Stimulated activated CD8-positive, alpha-beta memory T cell treated with anti-CD3 and anti-CD28 coated beads, Interleukin-4, amount 100 ng/mL, for 48 hours (primary cell): ENCODE results near the gene CHMP2A.
A peak's percentile ranks its signal among the peaks of the same experiment; 100 is the strongest.

Experiments used
- DNase-seq: peaks from one replicate; pipeline ENCODE4 v3.0.0-alpha.2; 2020

Gene CHMP2A

DNA sequence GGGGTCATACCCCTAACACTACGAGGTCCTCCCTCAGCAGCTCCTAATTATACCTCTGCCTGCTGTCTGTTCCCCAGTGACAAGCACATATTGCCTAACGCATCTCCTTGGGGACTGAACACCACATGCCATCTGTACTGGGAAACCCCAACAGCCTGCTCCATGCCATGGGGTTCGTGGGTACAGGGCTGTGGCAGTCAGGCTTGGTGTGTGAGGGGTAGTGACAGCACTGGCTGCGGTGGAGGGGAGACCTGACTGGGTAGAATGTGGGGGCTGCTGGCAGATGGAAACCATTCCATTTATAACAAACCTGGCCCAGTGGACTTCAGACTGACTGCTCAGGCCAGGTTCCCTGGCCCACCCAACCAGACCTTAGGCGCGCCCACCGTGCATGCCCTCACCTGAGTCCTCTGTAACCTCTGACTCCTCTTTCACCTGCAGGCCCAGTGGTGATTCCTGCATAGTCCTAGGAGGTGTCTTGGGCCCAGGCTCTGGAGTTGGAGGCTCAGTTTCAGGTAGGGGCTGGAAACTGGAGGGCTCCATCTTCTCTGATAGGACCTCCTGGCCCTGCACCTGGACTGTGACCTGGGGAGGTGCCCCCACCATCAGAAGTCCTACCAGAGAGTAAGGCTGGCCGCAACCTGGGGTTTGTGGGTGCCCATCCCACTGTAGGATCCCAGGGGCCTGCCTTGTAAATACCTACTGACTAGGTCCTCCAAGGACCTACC is 15.2 kb upstream of the CHMP2A start:
- peak; percentile 16 for DNase-seq

DNA sequence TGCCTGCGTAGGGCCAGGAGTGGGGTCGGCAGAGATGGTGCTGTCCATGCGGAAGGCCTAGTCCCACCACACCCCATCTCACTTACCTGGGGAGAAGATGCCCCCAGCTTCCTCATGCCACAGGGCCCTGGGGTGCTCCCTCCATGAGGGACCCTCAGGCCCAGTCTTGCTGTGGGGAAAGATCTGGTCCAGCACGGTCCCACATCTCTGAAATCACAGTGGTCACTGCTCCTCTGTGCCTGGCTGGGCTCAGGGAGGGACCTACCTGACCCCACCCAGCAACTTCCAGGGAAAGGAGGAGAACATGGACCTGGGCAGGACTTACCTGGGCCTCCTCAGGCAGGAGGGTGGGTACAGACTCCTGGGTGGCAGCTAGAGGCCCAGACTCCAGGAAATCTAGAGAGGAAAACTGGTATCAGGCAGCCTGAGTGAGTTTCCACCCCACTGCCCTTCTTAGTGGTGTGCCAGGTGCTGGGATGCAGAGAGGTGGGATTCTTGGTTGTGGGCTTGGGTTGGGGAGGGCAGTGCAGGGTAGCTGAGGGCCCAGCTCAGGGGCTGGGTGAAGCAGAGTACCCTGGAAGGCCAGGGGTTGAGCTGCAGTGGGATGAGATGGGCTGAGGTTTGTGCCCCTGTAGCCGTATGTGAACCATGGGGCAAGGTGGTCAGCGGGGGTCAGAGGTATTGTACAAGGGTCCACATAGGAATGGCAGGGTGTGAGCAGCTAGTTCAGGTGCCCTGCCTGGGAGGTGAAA is 14.5 kb upstream of the CHMP2A start:
- peak; percentile 19 for DNase-seq

DNA sequence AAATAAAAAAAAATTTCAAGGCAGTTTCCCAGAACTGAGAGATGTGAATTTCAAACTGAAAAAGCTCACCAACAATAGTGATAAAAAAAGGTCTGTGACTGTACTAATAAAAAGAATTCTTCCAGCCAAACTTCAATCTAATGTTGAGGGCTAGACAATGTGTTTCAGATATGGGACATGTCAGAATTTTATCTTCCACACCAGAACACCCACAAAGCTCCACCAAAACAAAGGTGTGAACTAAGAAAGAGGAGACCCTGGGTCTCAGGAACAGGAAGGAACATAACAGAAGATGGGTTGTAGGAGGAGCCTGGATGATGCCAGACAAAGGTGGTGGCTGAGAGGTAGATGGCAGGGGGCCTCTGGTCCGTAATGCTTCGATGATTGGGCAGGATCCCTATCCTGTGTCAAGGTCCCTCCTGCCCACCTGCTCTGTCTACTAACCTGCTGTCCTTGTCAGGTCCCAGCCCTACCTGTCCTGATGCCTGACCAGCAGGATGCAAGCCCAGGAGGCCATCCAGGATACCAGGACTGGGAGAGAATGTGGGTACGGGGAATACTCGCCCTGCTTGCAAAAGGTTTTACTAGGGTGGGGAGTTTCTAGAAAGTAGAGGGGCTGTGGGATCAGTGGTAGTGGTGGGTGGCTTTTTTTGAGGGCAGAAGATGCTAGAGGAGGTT is 13.7 kb upstream of the CHMP2A start:
- DNase-seq: peak; percentile 13

DNA sequence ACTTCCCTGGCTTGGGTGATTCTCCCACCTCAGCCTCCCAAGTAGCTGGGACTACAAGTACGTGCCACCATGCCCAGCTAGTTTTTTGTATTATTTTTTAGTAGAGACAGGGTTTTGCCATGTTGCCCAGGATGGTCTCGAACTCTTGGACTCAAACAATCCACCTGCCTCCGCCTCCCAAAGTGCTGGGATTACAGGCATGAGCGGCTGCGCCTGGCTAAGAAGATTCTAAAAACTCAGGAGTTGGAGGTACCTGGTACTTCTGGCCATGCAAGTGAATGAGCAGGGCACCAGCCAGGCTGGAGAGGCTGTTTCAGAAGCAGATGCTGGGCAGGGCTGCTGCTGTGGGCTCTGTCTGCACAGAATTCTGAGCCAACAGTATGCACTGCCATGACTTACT is 12.1 kb upstream of the CHMP2A start:
- DNase-seq: peak; percentile 13

DNA sequence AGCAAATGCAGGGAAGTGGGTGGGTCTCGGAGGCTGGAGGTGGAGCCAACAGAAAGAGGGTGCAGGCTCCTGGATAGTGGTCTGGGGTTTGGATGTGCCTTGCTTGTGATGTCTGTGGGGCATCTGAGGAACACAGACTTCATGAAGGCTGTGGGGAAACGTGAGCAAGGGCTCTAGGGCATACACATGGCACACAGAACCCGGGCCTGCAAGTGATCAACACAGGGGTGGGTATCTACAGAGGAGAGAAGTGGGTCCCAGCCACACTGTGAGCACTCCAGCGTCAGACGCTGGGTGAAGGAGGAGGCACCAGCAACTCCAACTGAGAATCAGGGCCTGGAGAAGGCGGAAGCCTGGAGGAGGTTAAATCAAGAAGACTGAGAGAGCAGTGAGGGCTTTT is 8.9 kb upstream of the CHMP2A start:
- DNase-seq: no peak

DNA sequence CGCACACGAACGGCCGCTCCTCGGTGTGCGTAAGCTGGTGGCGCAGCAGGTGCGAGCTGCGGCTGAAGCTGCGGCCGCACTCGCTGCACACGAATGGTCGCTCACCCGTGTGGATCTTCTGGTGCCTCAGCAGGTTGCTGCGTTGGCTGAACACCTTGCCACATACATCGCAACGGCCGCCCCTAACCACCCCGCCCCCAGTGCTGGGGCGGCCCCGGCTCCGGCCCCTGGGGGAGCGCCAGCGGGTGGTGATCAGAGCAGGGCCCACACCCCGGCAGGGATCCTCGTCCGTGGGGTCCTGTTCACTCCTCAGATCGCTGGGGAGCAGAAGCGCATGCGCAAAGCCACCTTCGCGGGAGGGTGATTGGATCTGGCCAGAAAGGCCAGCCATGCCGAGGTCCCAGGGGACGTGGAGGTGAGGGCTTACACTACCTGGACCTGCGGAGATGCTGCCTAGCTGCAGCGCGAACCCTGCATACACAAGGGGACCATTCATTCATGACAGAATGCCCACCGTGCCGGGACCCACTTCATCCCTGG is 8.2 kb upstream of the CHMP2A start:
- DNase-seq: peak; percentile 64

DNA sequence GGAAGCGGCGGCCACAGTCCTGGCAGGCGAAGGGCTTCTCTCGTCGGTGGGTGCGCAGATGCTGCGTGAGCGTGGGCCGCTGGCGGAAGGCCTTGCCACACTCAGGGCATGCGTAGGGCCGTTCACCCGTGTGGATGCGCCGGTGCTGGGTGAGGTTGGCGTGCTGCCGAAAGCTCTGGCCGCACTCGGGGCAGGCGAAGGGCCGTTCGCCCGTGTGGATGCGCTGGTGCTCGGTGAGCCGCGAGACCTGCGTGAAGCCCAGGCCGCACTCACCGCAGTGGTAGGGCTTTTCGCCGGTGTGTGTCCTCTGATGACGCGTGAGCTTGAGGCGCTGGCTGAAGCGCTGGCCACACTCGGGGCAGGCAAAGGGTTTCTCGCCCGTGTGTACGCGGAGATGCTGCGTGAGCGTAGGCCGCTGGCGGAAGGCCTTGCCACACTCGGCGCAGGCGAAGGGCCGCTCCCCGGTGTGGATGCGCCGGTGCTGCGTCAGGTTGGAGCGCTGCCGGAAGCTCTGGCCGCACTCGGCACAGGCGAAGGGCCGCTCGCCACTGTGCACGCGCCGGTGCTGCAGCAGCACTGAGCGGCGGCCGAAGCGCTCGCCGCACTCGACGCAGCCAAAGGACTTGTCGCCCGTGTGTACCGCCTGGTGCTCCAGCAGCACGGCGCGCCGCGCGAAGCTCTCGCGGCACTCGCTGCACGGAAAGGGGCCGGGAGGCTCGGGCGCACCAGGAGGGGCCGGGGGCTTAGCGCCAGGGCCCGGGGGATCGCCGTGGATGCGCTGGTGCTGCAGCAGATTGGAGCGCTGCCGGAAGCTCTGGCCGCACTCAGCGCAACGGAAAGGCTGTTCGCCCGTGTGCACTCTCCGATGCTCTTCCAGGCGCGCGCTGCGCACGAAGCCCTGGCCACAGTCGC is 7.5 kb upstream of the CHMP2A start:
- DNase-seq: peak; percentile 51

DNA sequence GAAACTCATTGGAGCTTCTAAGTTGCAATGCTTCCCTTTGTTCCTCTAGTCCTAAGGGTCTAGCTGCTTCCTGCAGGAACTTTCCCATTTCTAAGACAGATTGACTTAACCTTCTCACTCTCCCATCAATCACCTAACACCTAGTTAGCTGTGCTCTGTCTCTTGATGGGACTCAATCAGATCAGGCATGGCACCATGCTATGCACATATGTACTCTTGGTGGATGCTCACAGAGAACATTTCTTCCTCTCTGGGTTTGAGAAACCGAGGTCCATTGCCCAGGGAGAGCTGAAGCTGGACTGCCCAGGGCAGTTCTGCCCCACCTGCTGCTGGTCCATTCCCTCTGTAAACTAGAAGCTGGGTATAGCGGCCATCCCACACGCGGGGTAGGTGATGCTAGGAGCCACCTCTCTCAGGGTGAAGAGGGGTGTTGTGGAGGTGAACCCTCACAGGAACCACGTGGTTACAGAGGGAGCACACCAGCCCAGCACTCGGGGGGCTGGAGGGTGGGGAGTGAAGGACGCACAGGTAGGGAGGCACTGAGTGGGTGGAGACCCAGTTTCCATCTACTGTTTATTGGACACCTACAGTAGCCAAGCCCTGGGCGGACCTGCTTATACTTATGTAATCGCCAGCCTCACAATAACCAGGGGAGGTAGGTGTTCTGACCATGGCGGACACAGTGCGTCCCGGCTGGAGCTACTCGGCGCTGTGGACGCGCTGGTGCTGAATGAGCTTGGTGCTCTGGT is 6.6 kb upstream of the CHMP2A start:
- peak; percentile 38 for DNase-seq

DNA sequence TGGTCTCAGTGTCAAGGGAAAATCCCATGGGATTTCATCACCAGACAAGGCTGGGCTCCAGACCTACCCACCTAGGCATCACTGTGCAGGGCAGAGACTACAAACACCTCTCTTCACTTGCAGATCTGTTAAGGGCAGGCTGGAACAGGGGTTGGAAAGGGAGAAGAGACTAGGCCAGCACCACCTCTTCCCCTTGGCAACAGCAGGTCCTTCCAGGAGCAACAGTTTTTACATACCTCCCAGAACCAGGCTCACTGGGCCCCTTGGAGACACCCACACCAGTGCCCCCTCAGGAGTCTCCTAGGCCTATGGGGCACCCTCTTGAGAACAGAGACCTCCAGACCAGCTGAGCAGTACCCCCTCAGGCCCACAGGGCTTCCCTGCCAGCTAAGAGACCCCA is 6.0 kb upstream of the CHMP2A start:
- DNase-seq: peak; percentile 26

DNA sequence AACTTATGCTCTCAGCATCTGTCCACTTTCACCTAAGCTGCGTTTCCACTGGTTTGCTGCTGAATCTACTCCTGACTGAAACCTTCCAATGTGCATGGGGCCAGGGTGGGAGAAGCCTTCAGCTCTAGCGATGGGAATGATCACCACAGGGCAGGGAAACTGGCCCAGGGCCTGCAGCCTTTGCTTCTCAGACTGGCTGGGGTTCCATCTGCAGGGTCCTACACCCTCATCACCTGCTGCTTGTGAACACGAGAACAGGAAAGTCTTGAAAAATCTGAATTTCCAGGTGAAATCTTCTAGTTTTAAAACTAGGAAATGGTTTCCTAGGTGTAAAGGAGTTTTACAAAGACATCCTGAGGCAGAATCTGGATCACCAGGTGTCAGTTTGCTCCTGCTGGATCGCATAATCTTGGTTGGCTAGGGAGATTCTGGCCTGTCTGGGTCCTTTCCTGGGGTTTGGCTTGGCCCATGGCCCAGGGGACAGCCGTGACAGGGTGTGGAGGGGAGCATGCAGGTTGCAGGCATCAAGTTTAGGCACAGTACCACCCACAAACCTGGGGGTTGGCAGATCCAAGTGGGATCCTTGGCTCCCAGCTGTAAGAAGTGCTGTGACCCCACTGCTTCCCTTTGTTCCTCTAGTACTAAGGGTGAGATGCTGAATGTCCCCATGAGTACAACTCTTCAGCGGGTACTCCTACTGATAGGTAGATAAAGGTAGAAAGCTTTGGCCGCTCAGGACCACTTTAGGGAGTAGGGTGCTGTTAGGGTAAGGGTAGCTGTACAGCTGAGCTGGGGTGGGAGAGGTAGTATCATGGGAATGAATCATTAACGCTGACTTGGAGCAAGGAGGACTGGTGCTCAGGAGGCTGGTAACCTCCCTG is 5.3 kb upstream of the CHMP2A start:
- DNase-seq: peak; percentile 27

DNA sequence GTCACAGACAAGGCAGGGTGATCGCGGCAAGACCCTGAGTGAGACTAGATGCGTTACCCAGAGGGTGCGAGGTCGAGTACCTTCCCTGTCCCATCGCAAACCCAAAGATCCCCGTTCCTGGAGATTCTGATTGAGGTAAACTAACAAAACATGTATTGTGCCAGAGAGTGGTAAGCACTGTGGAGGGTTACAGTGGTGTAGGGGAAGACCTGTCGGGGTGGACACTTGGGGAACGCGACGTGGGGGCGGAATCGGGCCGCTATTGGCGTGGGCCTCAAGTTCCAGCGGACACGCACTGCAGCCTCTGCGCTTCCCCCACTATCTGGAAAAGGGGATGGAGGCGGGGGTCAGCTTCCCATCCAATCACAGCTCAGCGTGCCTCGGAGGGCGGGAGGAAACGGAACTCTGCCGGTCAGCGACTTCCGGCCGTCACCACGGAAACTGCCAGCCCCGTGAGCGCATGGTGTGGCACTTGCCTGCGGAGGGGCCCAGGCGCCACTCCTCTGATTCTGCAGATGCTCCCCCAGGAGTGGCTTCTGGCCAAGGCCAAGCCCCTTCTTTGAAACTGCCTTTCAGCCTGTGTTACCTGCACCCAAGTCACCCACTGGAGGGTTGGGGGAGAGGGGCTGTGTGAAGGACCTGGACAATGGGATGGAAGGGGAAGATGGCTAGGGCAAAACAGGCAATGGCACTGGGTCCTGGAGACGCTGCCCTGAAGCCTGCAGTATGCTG is 4.5 kb upstream of the CHMP2A start:
- peak; percentile 90 for DNase-seq

DNA sequence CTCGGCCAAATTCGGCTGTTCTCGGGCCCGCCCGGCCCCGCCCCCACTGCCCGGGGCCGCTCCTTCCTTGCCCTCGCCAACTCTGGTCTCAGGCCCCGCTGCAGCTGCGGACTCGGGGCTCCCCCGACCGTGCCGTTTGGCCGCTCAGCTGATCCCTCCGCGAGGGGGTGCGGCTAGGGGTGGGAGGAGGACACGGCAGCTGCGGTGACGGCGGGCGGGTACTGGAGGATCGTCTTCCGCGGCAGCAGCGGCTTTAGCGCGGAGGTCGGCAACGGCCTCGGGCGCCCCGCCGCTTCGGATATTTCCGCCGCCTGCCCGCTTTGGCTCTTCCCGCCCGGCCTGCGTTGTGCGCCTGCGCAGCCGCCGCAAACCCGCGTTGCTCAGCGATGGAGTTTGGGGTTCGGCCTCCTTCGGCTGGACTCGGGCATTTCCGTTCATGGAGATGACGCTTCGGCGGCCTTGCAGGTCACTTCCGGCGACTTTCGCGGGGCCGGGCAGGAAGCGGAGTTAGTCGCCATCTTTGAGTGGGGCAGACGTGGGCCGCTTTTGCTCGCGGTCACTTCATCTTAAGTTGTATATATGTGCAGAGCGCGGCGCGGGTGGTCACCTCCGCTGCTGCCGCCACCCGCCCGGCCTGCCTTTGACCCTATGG is 3.8 kb upstream of the CHMP2A start:
- DNase-seq: peak; percentile 99

DNA sequence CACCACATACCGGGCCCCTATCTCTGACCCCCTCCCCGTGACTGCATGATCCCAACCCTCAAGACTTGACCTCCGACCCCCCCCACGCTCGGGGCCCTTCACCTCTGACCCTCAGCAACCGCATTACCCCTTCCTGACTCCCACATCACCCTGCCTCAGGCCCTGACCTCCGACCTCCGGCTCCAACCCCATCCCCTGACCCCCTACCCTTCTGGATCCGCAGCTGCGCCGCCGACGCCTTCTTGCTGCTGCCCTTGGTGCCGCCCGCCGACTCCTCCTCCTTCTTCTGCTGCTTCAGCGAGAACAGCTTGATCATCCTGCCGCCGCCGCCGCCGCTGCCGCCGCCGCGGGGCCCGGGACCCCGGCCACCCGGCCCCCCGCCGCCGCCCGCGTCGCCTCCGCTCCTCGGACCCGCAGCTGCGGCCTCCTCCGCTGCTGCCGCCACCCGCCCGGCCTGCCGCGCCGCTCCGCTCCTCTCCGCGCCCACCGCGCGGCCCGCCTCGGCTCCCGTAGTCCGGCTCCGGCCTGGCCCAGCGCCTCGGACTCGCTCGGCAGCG is 3.2 kb upstream of the CHMP2A start, which contains the start of gene UBE2M:
Gene UBE2M (minus strand): TSS at position 546 of the 557 bp plus-strand sequence. CDS start 230 bp downstream, at position 316.
- peak; percentile 71 for DNase-seq

DNA sequence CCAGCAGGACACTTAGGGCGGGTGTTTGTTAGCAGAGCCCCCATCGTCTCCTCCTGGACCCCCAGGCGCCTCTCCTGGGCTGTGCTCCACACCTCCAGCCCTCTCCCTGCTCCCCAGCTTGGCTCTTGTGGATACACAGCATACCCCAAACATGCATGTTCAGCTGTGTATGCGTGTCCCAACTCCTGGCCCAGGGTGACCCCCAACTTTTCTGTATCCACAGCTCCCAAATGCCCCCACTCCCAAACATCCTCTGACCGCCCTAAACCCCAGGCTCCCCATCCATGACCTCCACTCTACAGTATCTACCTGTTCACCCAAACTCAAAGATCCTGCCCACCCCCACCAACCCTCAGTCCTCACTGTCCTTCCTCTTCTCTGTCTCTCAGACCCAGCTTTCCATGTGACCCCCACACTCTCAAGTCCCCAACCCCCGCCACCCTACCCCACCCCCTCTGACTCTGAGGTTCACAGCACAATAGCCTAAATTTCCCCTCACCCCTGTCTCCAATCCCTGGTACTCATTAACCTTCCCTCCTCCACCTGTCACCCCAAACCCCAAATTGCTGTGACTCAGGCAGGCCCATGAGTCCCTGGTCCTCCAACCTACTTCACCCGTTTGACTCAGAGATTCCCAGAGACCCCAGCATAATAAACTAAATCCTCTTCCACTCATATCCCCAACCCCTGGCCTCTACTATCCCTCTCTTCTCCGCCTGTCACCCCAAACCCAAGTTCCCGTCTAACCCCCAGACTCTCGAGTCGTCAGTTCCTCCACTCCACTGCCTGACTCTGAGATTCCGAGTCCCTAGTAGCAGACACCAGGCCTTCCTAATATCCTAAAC is 2.5 kb upstream of the CHMP2A start:
- DNase-seq: peak; percentile 38

DNA sequence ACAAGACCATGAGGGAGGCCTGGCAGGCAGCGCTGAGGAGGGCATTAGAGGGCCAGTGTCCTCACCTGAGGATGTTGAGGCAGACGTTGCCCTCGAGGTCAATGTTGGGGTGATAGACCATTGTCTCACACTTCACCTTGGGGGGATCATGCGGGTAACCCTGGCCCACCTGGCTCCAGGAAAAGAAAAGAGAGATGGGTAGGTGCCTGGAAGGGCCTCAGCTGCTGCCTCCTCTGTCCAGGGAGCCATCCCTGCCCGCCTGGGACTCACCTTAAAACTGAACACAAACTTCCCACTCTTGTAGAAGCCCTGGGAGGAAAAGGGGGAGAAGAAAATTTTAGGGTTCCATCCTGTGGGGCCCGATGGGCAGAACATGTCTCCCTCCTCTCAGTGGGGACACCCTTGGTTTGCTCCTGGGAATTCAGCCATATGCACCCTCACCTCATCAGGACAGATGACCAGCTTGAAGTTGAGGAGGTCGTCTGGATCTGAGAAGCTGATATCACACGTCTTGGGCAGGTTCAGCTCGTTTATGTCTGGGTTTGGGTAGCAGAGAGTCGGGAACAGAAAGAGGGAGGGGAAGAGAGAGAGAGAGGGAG is 1.8 kb upstream of the CHMP2A start:
- no peak for DNase-seq

DNA sequence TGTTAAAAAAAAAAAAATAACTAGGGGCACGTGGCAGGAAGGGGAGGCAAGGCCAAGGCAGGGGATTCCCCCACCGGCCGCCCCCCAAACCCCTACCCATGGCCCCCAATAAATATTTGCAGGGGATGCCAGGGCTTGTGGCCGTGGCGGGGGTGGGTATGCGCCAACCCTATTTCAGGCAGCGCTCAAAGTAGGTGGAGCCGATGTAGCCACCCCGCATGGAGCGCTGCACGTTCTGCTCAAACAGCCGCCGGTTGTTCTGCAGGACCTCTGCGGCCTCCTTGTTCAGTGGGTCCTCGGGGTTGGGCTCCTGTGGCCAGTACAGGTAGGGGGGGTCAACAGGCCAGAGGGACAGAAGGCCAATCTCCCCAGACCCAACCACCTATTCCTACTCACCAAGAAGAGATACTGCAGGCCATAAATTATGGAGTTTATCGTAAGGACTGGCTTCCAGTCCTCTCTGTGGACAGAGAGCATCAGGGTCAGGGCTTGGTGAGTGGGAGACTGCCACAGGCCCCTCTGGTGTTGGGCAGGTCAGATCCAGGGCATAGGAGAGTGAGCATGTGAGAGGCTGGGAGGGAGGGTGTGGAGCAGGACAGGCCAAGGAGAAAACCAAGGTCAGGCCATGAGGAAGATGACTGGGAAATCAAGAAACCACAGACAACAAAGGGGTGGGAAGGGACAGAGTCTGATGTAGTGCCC is 1.2 kb upstream of the CHMP2A start:
- peak; percentile 24 for DNase-seq

DNA sequence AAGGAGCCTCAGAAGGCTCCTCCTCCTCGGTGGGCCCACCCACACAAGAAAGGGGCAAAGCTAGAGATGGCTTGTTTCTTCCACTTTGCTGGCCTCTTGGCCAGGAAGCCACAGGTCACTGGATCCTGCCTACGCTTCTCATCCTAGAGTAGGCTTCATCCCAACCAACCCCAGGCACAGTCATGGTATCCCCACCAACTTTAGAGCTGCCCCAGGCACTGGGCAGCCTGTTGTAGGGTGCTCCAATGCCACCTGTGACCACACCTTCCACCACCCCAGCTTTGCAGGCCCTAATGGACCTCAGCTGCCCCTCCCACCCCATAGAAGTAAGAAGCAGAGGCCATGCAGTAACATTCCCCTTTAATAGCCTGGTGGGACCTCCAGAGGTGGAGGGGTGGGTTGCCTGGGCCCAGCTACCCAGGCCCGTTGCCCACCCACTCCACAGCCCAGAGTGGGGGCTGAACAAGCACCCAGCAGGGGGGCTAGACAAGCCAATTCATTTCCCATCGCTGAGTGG is 522 bp upstream of the CHMP2A start:
- DNase-seq: no peak
